Measurements from ENCODE around the gene ZNF227. TPM values are rescaled to one million over a fixed set of nuclear protein-coding genes. Genes with fewer than 3 reads are reported as not detected.

ZNF227 gene
- total RNA-seq, 1 experiment from 2014 or later = 34.3 TPM

- CTCF ChIA-PET = no interaction called here
- BruUV-seq (replicated peaks) = no TSS peak
- intact Hi-C loops (cut with micrococcal nuclease; ENCODE audit: unreplicated experiment) = no loop called here
- no peak for DNase-seq (ENCODE audit: low spot score)
- TF ChIP-seq EZH2 (IDR thresholded peaks at IDR 0.05; ENCODE audit: borderline replicate concordance, low read depth, low read length, poor library complexity, severe bottlenecking) = no peak
- no peak for TF ChIP-seq CTCF (conservative IDR thresholded peaks at IDR 0.05; ENCODE audit: low read depth, low read length)
- Histone ChIP-seq H3K36me3 (ENCODE audit: insufficient read depth, low read length, poor library complexity, severe bottlenecking) (no peaks in the 10 kb centered on the region), H3K4me1 (ENCODE audit: insufficient read depth, low read length, poor library complexity, severe bottlenecking) (no peaks in the 10 kb centered on the region), H3K4me3 (ENCODE audit: low read depth, low read length, poor library complexity, severe bottlenecking) (no peak overlapping the region), H3K9me3 (ENCODE audit: low read depth, low read length, poor library complexity, severe bottlenecking) (peaks cover 56% of the 10 kb centered on the region), H3K27ac (ENCODE audit: low read depth, low read length, poor library complexity, severe bottlenecking) (no peak overlapping the region), H3K27me3 (replicated peaks; ENCODE audit: insufficient read depth, low read depth, low read length, poor library complexity) (no peaks in the 10 kb centered on the region)
- POLR2A ChIA-PET (ENCODE audit: low non-redundant PET) = no interaction called here
These were observed 42.2 kb downstream of the ZNF227 start for GRCh38 chr19:44254496-44254895.

GRCh38 chr19:44255705-44256411 is 43.5 kb downstream of the ZNF227 start:
- DNase-seq (ENCODE audit: low spot score) = no peak

GRCh38 chr19:44258136-44258535 is 45.8 kb downstream of the ZNF227 start:
- TF ChIP-seq CTCF (conservative IDR thresholded peaks at IDR 0.05; ENCODE audit: low read depth, low read length) (no peak), EZH2 (IDR thresholded peaks at IDR 0.05; ENCODE audit: borderline replicate concordance, low read depth, low read length, poor library complexity, severe bottlenecking) (no peak)
- peaks cover 40% of the 10 kb centered on the region for H3K9me3 ChIP-seq (ENCODE audit: low read depth, low read length, poor library complexity, severe bottlenecking)
- POLR2A ChIA-PET (ENCODE audit: low non-redundant PET) = no interaction called here
- BruUV-seq (replicated peaks) = no TSS peak
- CTCF ChIA-PET = no interaction called here
- intact Hi-C loops (cut with micrococcal nuclease; ENCODE audit: unreplicated experiment) = no loop called here
- DNase-seq (ENCODE audit: low spot score) = no peak
- H3K4me3 ChIP-seq (ENCODE audit: low read depth, low read length, poor library complexity, severe bottlenecking) = no peak overlapping the region
- no peaks in the 10 kb centered on the region for H3K27me3 ChIP-seq (replicated peaks; ENCODE audit: insufficient read depth, low read depth, low read length, poor library complexity)
- H3K4me1 ChIP-seq (ENCODE audit: insufficient read depth, low read length, poor library complexity, severe bottlenecking) = no peaks in the 10 kb centered on the region
- no peaks in the 10 kb centered on the region for H3K36me3 ChIP-seq (ENCODE audit: insufficient read depth, low read length, poor library complexity, severe bottlenecking)
- H3K27ac ChIP-seq (ENCODE audit: low read depth, low read length, poor library complexity, severe bottlenecking) = no peak overlapping the region

More at GRCh38 chr19:44255705-44256411, 43.5 kb downstream of the ZNF227 start:
- Histone ChIP-seq H3K36me3 (ENCODE audit: insufficient read depth, low read length, poor library complexity, severe bottlenecking) (no peaks in the 10 kb centered on the region), H3K27ac (ENCODE audit: low read depth, low read length, poor library complexity, severe bottlenecking) (no peak overlapping the region), H3K27me3 (replicated peaks; ENCODE audit: insufficient read depth, low read depth, low read length, poor library complexity) (no peaks in the 10 kb centered on the region), H3K4me1 (ENCODE audit: insufficient read depth, low read length, poor library complexity, severe bottlenecking) (no peaks in the 10 kb centered on the region), H3K9me3 (ENCODE audit: low read depth, low read length, poor library complexity, severe bottlenecking) (peaks cover 47% of the 10 kb centered on the region), H3K4me3 (ENCODE audit: low read depth, low read length, poor library complexity, severe bottlenecking) (no peak overlapping the region)
- no TSS peak for BruUV-seq (replicated peaks)
- POLR2A ChIA-PET (ENCODE audit: low non-redundant PET) = no interaction called here
- no peak for TF ChIP-seq CTCF (conservative IDR thresholded peaks at IDR 0.05; ENCODE audit: low read depth, low read length)
- no peak for TF ChIP-seq EZH2 (IDR thresholded peaks at IDR 0.05; ENCODE audit: borderline replicate concordance, low read depth, low read length, poor library complexity, severe bottlenecking)
- CTCF ChIA-PET = no interaction called here
- intact Hi-C loops (cut with micrococcal nuclease; ENCODE audit: unreplicated experiment) = no loop called here
